NCI-H187 (cell line): ENCODE data around the gene RERE.

Experiments
- DNase-seq, 2 experiments: peaks; one replicate each; lab custom pipeline; 2025; lab: John Stamatoyannopoulos, UW

The RERE gene

GRCh38 chr1:8348047-8348776 is 469.2 kb downstream of the RERE start:
- DNase-seq = no peak

- no peak for DNase-seq
Measured at GRCh38 chr1:8347635-8348034, 469.8 kb downstream of the RERE start.

- no peak for DNase-seq
Measured at GRCh38 chr1:8345621-8346415, 471.6 kb downstream of the RERE start.

- no peak for DNase-seq
Measured at GRCh38 chr1:8344893-8345507, 472.4 kb downstream of the RERE start.

GRCh38 chr1:8343464-8344001 is 473.9 kb downstream of the RERE start:
- DNase-seq = no peak

- no peak for DNase-seq
Measured at GRCh38 chr1:8343044-8343443, 474.4 kb downstream of the RERE start.

GRCh38 chr1:8342325-8342724 is 475.1 kb downstream of the RERE start:
- DNase-seq = no peak

GRCh38 chr1:8340448-8340847 is 477.0 kb downstream of the RERE start:
- DNase-seq = no peak

- DNase-seq = no peak
Measured at GRCh38 chr1:8339203-8339600, 478.2 kb downstream of the RERE start.

GRCh38 chr1:8338526-8339202 is 478.8 kb downstream of the RERE start:
- DNase-seq = no peak

- DNase-seq = no peak
Measured at GRCh38 chr1:8337776-8338525, 479.5 kb downstream of the RERE start.

GRCh38 chr1:8335246-8335645 is 482.2 kb downstream of the RERE start:
- no peak for DNase-seq

GRCh38 chr1:8334106-8334851 is 483.2 kb downstream of the RERE start:
- no peak for DNase-seq

GRCh38 chr1:8333246-8333987 is 484.0 kb downstream of the RERE start:
- no peak for DNase-seq

GRCh38 chr1:8332806-8333205 is 484.6 kb downstream of the RERE start:
- DNase-seq = no peak

GRCh38 chr1:8330271-8331125 is 486.9 kb downstream of the RERE start:
- no peak for DNase-seq

GRCh38 chr1:8329858-8330257 is 487.6 kb downstream of the RERE start:
- no peak for DNase-seq

GRCh38 chr1:8329439-8329838 is 488.0 kb downstream of the RERE start:
- DNase-seq = no peak

- DNase-seq = no peak
Measured at GRCh38 chr1:8328271-8328670, 489.2 kb downstream of the RERE start.
